A673 (cell line): Measurements from ENCODE around the gene CTNNA2.

ENCODE experiments used
- CTCF ChIP-seq: fragments of 300-800, 200-600 bp; sonication (generic); conservative IDR thresholded peaks from 2 replicates; pipeline ENCODE4 v1.5.1; 2017; ENCODE audit warnings: low read depth, mild to moderate bottlenecking, antibody characterized with exemption, low read length, moderate library complexity, mixed read lengths
- EZH2 ChIP-seq: fragments of 200-600 bp; sonication (generic); IDR thresholded peaks from 2 replicates; pipeline ENCODE4 v1.6.1; 2017; ENCODE audit warnings: borderline replicate concordance, low read depth, mild to moderate bottlenecking, mixed read lengths, antibody characterized with exemption, low read length; ENCODE audit not compliant: poor library complexity, severe bottlenecking

GRCh38 chr2:80364524-80365212 lies 851.8 kb downstream of the CTNNA2 start:
- TF ChIP-seq CTCF (no peak), EZH2 (no peak)
